ENCODE data around the gene RFTN1. TPM values are rescaled to one million over a fixed set of nuclear protein-coding genes. Genes with fewer than 3 reads are reported as not detected.

RFTN1 gene
- total and polyA plus RNA-seq, 10 of the 15 experiments (the other 5 are each of a cell fraction or from before 2014, with no cell fraction given), result 20.6 to 213 (median 147) TPM

DNA sequence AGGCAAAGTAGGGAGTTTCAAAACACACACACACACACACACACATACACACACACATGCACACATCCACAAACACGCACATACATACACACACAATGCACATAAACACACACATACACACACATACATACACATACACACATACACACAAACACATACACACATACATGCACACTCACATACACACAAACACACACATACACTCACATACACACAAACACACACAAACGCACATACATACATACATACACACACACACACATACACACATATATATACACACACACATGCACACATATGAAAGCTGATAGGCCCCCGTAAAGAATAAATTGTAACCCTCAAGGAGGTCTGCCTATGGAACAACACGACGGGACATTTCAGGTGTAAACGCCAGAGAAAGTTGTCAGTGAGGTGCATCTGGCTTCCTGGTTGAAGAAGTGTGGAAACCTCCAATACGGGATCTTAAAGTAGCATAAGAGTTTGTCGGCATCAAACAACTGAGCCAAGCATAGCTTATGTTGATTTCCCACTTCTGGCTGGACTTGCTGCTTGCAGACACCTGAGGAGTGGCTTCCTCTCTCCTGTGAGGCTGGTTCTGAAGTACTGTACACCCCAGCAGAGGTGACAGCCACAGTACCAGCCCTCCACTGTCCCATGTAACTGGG, 5.8 kb downstream of the RFTN1 start (continued):
- 0 out of 2 replicates have a peak, but pooled peaks have one; percentile 21 for TF ChIP-seq IRF4 (IDR thresholded peaks at IDR 0.05; ENCODE audit: low read depth, low read length)
- TF ChIP-seq MYB (IDR thresholded peaks at IDR 0.05; ENCODE audit: borderline replicate concordance, low read depth, low read length), result no peak
- no peak for TF ChIP-seq TCF12 (IDR thresholded peaks at IDR 0.05; ENCODE audit: low read depth, low read length)
- 0 out of 2 replicates have a peak, but pooled peaks have one; percentile 29 for TF ChIP-seq LARP7 (IDR thresholded peaks at IDR 0.05)
- TF ChIP-seq SIX5 (IDR thresholded peaks at IDR 0.05; ENCODE audit: low read depth, low read length, severe bottlenecking), result no peak
- no peak for TF ChIP-seq MEF2A (IDR thresholded peaks at IDR 0.05; ENCODE audit: insufficient read depth, low read depth, low read length)
- TF ChIP-seq CHD4 (IDR thresholded peaks at IDR 0.05), result no peak
- TF ChIP-seq TARDBP (IDR thresholded peaks at IDR 0.05; ENCODE audit: borderline replicate concordance), result no peak; the same call in 1 of the 2 replicates
- TF ChIP-seq CBFB (IDR thresholded peaks at IDR 0.05; ENCODE audit: low read depth), result no peak
- 0 out of 2 replicates have a peak, but pooled peaks have one; percentile 11 for TF ChIP-seq IKZF1 (conservative IDR thresholded peaks at IDR 0.05)
- TF ChIP-seq, protein P1, sequence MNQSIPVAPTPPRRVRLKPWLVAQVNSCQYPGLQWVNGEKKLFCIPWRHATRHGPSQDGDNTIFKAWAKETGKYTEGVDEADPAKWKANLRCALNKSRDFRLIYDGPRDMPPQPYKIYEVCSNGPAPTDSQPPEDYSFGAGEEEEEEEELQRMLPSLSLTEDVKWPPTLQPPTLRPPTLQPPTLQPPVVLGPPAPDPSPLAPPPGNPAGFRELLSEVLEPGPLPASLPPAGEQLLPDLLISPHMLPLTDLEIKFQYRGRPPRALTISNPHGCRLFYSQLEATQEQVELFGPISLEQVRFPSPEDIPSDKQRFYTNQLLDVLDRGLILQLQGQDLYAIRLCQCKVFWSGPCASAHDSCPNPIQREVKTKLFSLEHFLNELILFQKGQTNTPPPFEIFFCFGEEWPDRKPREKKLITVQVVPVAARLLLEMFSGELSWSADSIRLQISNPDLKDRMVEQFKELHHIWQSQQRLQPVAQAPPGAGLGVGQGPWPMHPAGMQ (IDR thresholded peaks at IDR 0.05; ENCODE audit: borderline replicate concordance), result no peak
- TF ChIP-seq, protein P2, sequence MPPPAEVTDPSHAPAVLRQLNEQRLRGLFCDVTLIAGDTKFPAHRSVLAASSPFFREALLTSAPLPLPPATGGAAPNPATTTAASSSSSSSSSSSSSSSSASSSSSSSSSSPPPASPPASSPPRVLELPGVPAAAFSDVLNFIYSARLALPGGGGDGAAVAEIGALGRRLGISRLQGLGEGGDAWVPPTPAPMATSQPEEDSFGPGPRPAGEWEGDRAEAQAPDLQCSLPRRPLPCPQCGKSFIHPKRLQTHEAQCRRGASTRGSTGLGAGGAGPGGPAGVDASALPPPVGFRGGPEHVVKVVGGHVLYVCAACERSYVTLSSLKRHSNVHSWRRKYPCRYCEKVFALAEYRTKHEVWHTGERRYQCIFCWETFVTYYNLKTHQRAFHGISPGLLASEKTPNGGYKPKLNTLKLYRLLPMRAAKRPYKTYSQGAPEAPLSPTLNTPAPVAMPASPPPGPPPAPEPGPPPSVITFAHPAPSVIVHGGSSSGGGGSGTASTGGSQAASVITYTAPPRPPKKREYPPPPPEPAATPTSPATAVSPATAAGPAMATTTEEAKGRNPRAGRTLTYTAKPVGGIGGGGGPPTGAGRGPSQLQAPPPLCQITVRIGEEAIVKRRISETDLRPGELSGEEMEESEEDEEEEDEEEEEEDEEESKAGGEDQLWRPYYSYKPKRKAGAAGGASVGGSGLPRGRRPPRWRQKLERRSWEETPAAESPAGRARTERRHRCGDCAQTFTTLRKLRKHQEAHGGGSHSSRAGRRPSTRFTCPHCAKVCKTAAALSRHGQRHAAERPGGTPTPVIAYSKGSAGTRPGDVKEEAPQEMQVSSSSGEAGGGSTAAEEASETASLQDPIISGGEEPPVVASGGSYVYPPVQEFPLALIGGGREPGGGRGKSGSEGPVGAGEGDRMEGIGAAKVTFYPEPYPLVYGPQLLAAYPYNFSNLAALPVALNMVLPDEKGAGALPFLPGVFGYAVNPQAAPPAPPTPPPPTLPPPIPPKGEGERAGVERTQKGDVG (CRISPR knock-in tag; IDR thresholded peaks at IDR 0.05), result no peak
- no peak for TF ChIP-seq EP300 (IDR thresholded peaks at IDR 0.05; ENCODE audit: borderline replicate concordance in 1 of 2, control insufficient read depth in 1 of 2, low read depth in 2 of 2, low read length in 2 of 2)
- TF ChIP-seq SMARCA5 (IDR thresholded peaks at IDR 0.05), result no peak
- TF ChIP-seq, protein P3, sequence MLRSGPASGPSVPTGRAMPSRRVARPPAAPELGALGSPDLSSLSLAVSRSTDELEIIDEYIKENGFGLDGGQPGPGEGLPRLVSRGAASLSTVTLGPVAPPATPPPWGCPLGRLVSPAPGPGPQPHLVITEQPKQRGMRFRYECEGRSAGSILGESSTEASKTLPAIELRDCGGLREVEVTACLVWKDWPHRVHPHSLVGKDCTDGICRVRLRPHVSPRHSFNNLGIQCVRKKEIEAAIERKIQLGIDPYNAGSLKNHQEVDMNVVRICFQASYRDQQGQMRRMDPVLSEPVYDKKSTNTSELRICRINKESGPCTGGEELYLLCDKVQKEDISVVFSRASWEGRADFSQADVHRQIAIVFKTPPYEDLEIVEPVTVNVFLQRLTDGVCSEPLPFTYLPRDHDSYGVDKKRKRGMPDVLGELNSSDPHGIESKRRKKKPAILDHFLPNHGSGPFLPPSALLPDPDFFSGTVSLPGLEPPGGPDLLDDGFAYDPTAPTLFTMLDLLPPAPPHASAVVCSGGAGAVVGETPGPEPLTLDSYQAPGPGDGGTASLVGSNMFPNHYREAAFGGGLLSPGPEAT (IDR thresholded peaks at IDR 0.05; ENCODE audit: low read depth), result peak; percentile 50; the same call in 1 of the 2 replicates
- TF ChIP-seq BHLHE40 (IDR thresholded peaks at IDR 0.05; ENCODE audit: borderline replicate concordance in 1 of 2, low read depth in 2 of 2, low read length in 1 of 2), result no peak
- TF ChIP-seq TBL1XR1 (IDR thresholded peaks at IDR 0.05; ENCODE audit: low read depth, low read length), result no peak
- no peak for TF ChIP-seq SIN3A (IDR thresholded peaks at IDR 0.05; ENCODE audit: low read depth, low read length)
- TF ChIP-seq, protein P4, sequence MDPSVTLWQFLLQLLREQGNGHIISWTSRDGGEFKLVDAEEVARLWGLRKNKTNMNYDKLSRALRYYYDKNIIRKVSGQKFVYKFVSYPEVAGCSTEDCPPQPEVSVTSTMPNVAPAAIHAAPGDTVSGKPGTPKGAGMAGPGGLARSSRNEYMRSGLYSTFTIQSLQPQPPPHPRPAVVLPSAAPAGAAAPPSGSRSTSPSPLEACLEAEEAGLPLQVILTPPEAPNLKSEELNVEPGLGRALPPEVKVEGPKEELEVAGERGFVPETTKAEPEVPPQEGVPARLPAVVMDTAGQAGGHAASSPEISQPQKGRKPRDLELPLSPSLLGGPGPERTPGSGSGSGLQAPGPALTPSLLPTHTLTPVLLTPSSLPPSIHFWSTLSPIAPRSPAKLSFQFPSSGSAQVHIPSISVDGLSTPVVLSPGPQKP (IDR thresholded peaks at IDR 0.05; ENCODE audit: low read depth, low read length), result no peak
- TF ChIP-seq BMI1 (IDR thresholded peaks at IDR 0.05; ENCODE audit: borderline replicate concordance), result peak; percentile 50; the same call in 1 of the 2 replicates
- TF ChIP-seq, protein P5, sequence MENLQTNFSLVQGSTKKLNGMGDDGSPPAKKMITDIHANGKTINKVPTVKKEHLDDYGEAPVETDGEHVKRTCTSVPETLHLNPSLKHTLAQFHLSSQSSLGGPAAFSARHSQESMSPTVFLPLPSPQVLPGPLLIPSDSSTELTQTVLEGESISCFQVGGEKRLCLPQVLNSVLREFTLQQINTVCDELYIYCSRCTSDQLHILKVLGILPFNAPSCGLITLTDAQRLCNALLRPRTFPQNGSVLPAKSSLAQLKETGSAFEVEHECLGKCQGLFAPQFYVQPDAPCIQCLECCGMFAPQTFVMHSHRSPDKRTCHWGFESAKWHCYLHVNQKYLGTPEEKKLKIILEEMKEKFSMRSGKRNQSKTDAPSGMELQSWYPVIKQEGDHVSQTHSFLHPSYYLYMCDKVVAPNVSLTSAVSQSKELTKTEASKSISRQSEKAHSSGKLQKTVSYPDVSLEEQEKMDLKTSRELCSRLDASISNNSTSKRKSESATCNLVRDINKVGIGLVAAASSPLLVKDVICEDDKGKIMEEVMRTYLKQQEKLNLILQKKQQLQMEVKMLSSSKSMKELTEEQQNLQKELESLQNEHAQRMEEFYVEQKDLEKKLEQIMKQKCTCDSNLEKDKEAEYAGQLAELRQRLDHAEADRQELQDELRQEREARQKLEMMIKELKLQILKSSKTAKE (IDR thresholded peaks at IDR 0.05; ENCODE audit: low read depth, poor library complexity, severe bottlenecking), result peak; percentile 10
